Activated T-helper 2 cell treated with anti-CD3 and anti-CD28 coated beads, Interferon-gamma antibody, Interleukin-2, Interleukin-4, amounts not matched to agents 10 μg/mL and 5 μg/mL and 100 μg/mL, durations not matched to agents 14 hours and 24 hours and 36 hours (primary cell): ENCODE measurements around the gene GAREM1. TPM values are rescaled to one million over a fixed set of nuclear protein-coding genes. Genes with fewer than 3 reads are reported as not detected.
"Not testable (repeated sequence)": the region's sequence is repeated elsewhere in the genome, so short reads cannot be mapped to it uniquely, and the experiment has no call there.

Experiments used
- DNase-seq: peaks from one replicate; pipeline ENCODE4 v3.0.0; 2021; ENCODE audit warnings: low spot score
- H3K27ac Mint-ChIP-seq: one replicate; pipeline ENCODE4 v1.8.0; 2021; ENCODE audit warnings: mixed read lengths
- H3K27me3 Mint-ChIP-seq: one replicate; pipeline ENCODE4 v1.8.0; 2021; ENCODE audit warnings: low read depth, mixed read lengths
- H3K36me3 Mint-ChIP-seq: one replicate; pipeline ENCODE4 v1.8.0; 2021; ENCODE audit warnings: low read depth, mixed read lengths
- H3K4me1 Mint-ChIP-seq: one replicate; pipeline ENCODE4 v1.8.0; 2021; ENCODE audit warnings: low read depth, mixed read lengths
- H3K4me3 Mint-ChIP-seq: one replicate; pipeline ENCODE4 v1.8.0; 2021; ENCODE audit warnings: low read depth, mild to moderate bottlenecking, moderate library complexity, mixed read lengths
- H3K9me3 Mint-ChIP-seq: one replicate; pipeline ENCODE4 v1.8.0; 2021; ENCODE audit warnings: mixed read lengths
- intact Hi-C: fragments of 100-400 bp; cut with micrococcal nuclease; formaldehyde crosslinking; loops from one replicate; pipeline ENCODE4 v1.15.1; 2023
- total RNA-seq: library from RNA; stranded (reverse); gene quantifications from 2 replicates; pipeline ENCODE4 v1.2.3, GENCODE V29; 2022

Gene GAREM1
- total RNA-seq, 1 donor from 2014 or later: not detected

- Mint-ChIP-seq H3K4me1 (no peaks in the 10 kb centered on the region), H3K9me3 (no peaks in the 10 kb centered on the region), H3K27ac (no peak overlapping the region), H3K36me3 (no peaks in the 10 kb centered on the region), H3K4me3 (no peak overlapping the region), H3K27me3 (peaks cover 16% of the 10 kb centered on the region)
- no peak for DNase-seq
- intact Hi-C loops: loop anchor here (10.0 kb wide), 1 partner anchor 195 kb away; no protein-coding TSS in a partner anchor
These were observed 120.8 kb downstream of the GAREM1 start for GRCh38 chr18:32349728-32350395.

GRCh38 chr18:32346671-32347070 is 124.0 kb downstream of the GAREM1 start:
- Mint-ChIP-seq H3K27ac (no peak overlapping the region), H3K27me3 (peaks cover 9% of the 10 kb centered on the region), H3K36me3 (no peaks in the 10 kb centered on the region), H3K4me3 (no peak overlapping the region), H3K4me1 (no peaks in the 10 kb centered on the region), H3K9me3 (no peaks in the 10 kb centered on the region)
- DNase-seq: no peak
- intact Hi-C loops: no loop called here

DNA sequence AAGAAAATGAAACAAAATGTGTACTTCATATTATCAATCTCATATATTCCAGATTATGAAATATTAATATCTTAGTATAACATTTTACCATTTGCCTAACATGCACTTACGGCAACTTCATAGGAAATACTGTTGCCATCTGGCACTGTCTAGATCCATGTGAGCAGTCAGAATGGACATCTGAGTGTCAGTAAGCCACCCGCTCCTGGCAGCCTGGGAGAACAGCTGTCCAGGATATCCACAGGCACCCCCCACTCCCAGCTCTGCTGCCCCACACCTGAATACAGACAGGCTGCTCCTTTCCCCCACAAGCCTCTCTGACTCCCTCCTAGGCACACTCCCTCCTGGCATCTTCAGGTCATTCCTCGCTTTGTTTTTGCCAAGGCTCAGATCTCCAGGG is 127.0 kb downstream of the GAREM1 start:
- H3K9me3 Mint-ChIP-seq: no peaks in the 10 kb centered on the region
- DNase-seq: no peak
- H3K4me3 Mint-ChIP-seq: no peak overlapping the region
- no peaks in the 10 kb centered on the region for H3K4me1 Mint-ChIP-seq
- no peak overlapping the region for H3K27ac Mint-ChIP-seq
- H3K36me3 Mint-ChIP-seq: no peaks in the 10 kb centered on the region
- intact Hi-C loops: no loop called here
- H3K27me3 Mint-ChIP-seq: peaks cover 3% of the 10 kb centered on the region

DNA sequence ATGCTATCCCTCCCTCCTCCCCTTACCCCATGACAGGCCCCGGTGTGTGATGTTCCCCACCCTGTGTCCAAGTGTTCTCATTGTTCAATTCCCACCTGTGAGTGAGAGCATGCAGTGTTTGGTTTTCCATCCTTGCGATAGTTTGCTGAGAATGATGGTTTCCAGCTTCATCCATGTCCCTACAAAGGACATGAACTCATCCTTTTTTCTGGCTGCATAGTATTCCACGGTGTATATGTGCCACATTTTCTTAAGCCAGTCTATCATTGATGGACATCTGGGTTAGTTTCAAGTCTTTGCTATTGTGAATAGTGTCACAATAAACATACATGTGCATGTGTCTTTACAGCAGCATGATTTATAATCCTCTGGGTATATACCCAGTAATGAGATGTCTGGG is 129.6 kb downstream of the GAREM1 start:
- H3K36me3 Mint-ChIP-seq, DNase-seq, H3K9me3 Mint-ChIP-seq, H3K27ac Mint-ChIP-seq, H3K27me3 Mint-ChIP-seq, H3K4me3 Mint-ChIP-seq, intact Hi-C loops, H3K4me1 Mint-ChIP-seq: not testable (repeated sequence)

GRCh38 chr18:32339045-32339444 is 131.6 kb downstream of the GAREM1 start:
- no peak for DNase-seq
- Mint-ChIP-seq H3K9me3 (no peaks in the 10 kb centered on the region), H3K27me3 (no peaks in the 10 kb centered on the region), H3K4me3 (no peak overlapping the region), H3K36me3 (no peaks in the 10 kb centered on the region), H3K27ac (no peak overlapping the region), H3K4me1 (no peaks in the 10 kb centered on the region)
- intact Hi-C loops: no loop called here

- no peak overlapping the region for H3K4me3 Mint-ChIP-seq
- no peak overlapping the region for H3K27ac Mint-ChIP-seq
- DNase-seq: no peak
- H3K36me3 Mint-ChIP-seq: no peaks in the 10 kb centered on the region
- intact Hi-C loops: no loop called here
- H3K4me1 Mint-ChIP-seq: no peaks in the 10 kb centered on the region
- H3K9me3 Mint-ChIP-seq: no peaks in the 10 kb centered on the region
- no peaks in the 10 kb centered on the region for H3K27me3 Mint-ChIP-seq
These were observed 132.9 kb downstream of the GAREM1 start for GRCh38 chr18:32337821-32338220.

GRCh38 chr18:32337347-32337746 is 133.3 kb downstream of the GAREM1 start:
- no peak overlapping the region for H3K27ac Mint-ChIP-seq
- intact Hi-C loops: no loop called here
- H3K27me3 Mint-ChIP-seq: no peaks in the 10 kb centered on the region
- H3K36me3 Mint-ChIP-seq: no peaks in the 10 kb centered on the region
- H3K9me3 Mint-ChIP-seq: no peaks in the 10 kb centered on the region
- H3K4me3 Mint-ChIP-seq: no peak overlapping the region
- no peaks in the 10 kb centered on the region for H3K4me1 Mint-ChIP-seq
- DNase-seq: no peak

DNA sequence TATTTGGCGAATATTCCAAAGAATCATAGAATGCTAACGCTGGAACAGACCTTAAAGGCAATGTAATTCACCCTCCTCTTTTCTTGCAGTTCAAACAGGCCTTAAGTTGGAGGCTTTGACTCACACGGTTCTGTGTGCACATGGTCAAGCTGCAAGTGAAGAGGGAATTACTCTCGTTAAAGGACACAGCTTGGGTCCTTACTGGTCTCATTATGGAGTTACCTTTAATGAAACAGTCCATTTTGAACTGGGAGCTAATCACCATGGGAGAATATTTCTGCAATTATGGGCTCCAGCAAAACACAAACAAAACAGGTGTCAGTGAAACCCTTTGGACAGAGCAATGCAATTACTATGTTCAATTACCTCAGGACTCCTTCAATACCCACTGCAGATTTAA is 135.5 kb downstream of the GAREM1 start:
- no peak overlapping the region for H3K4me3 Mint-ChIP-seq
- H3K27me3 Mint-ChIP-seq: peaks cover under 1% of the 10 kb centered on the region
- intact Hi-C loops: no loop called here
- no peaks in the 10 kb centered on the region for H3K9me3 Mint-ChIP-seq
- no peak for DNase-seq
- no peaks in the 10 kb centered on the region for H3K4me1 Mint-ChIP-seq
- H3K36me3 Mint-ChIP-seq: no peaks in the 10 kb centered on the region
- H3K27ac Mint-ChIP-seq: no peak overlapping the region

DNA sequence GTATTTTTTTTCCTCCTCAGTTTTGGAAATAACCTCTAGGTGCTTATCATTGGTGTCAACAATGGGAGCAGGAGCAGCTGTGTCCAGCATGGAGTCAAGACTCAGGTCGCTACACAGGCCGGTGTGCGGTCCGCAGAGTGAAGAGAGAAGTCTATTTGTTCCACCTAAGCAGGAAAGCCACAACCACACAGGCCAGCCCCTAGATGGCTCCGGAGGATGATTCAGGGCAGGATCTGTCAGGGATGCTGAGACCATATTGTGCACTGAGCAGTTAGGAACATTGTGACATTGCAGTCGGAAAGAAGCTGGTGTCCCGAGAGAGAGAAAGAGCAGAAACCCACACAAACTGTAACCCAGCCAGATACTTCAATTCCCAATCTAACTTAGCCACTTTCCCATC is 136.9 kb downstream of the GAREM1 start:
- Mint-ChIP-seq H3K27me3 (peaks cover 2% of the 10 kb centered on the region), H3K4me1 (no peaks in the 10 kb centered on the region), H3K4me3 (no peak overlapping the region), H3K36me3 (no peaks in the 10 kb centered on the region), H3K9me3 (no peaks in the 10 kb centered on the region), H3K27ac (no peak overlapping the region)
- no peak for DNase-seq
- intact Hi-C loops: no loop called here

DNA sequence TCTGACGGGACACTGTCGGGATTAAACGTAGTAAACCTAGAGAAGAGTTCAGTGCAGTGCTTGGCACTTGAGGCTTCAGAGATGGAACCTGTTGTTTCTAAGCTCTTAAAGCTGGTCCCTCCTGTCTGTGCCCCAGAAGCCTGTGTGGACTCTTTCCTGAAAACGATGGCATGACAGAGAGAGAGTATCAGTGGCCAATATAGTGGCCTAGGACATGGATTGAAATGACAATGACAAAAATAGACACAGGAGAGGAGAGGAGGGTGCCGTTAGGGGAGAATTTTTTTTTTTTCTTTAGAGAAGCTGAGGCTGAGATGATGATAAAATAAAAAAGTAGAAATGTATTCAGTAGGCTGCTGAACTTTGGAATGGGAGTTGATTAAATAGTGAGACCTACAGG is 138.0 kb downstream of the GAREM1 start:
- Mint-ChIP-seq H3K36me3 (no peaks in the 10 kb centered on the region), H3K27me3 (peaks cover 2% of the 10 kb centered on the region), H3K27ac (no peak overlapping the region), H3K4me3 (no peak overlapping the region), H3K9me3 (no peaks in the 10 kb centered on the region), H3K4me1 (no peaks in the 10 kb centered on the region)
- no peak for DNase-seq
- intact Hi-C loops: no loop called here

DNA sequence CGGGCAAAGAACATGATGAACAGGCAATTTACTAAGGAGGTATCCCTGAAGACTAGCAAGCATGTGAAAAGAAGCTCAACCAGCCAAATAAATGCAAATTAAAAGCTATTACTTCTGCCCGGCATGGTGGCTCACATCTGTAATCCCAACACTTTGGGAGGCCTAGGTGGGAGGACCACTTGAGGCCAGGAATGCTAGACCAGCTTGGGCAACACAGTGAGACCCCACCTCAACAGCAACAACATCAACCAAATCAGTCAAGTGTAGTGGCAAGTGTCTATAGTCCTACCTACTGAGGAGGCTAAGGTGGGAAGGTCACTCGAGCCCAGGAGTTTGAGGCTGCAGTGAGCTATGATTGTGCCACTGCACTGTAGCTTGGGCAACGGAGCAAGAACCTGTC is 141.7 kb downstream of the GAREM1 start:
- DNase-seq: no peak
- H3K4me3 Mint-ChIP-seq: no peak overlapping the region
- H3K36me3 Mint-ChIP-seq: no peaks in the 10 kb centered on the region
- no peaks in the 10 kb centered on the region for H3K9me3 Mint-ChIP-seq
- H3K27me3 Mint-ChIP-seq: peaks cover 11% of the 10 kb centered on the region
- no peak overlapping the region for H3K27ac Mint-ChIP-seq
- intact Hi-C loops: no loop called here
- H3K4me1 Mint-ChIP-seq: no peaks in the 10 kb centered on the region

DNA sequence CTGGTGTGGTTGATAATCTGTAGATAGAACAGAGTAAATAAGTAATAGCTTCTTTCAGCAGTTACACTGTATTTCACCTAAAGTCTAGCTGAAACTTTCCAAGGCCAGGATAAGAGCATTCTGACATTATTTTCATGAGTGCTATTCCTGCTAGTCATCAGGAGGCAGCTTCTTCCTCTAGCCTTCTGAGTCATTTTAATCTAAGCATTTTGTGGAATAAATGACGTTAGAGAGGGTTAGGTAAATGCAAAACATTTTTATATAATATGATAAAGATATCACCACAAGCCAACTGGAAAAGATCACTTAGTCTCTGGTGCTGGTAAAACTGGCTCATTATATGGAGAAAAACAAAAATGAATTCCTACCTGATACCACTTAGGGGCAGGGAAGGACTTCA is 142.3 kb downstream of the GAREM1 start:
- intact Hi-C loops: no loop called here
- Mint-ChIP-seq H3K36me3 (no peaks in the 10 kb centered on the region), H3K9me3 (no peaks in the 10 kb centered on the region), H3K4me1 (no peaks in the 10 kb centered on the region), H3K27me3 (peaks cover 13% of the 10 kb centered on the region), H3K27ac (no peak overlapping the region), H3K4me3 (no peak overlapping the region)
- DNase-seq: no peak

GRCh38 chr18:32326450-32327308 is 144.0 kb downstream of the GAREM1 start:
- Mint-ChIP-seq H3K4me1 (no peaks in the 10 kb centered on the region), H3K4me3 (no peak overlapping the region), H3K9me3 (no peaks in the 10 kb centered on the region), H3K27ac (no peak overlapping the region), H3K36me3 (no peaks in the 10 kb centered on the region), H3K27me3 (peaks cover 13% of the 10 kb centered on the region)
- intact Hi-C loops: no loop called here
- no peak for DNase-seq
